CD4-positive, alpha-beta memory T cell (primary cell): ENCODE measurements around the gene GRIP1. TPM values are rescaled to one million over a fixed set of nuclear protein-coding genes. Genes with fewer than 3 reads are reported as not detected.
A peak's percentile ranks its signal among the peaks of the same experiment; 100 is the strongest.

ENCODE experiments used
- CTCF ChIA-PET: fragments of 350-600 bp; sonication (Branson Sonifier 250); formaldehyde crosslinking; loops from one replicate; lab custom pipeline; 2021; ENCODE audit warnings: inconsistent platforms; ENCODE audit not compliant: partially characterized antibody; lab: Charles Lee
- POLR2A ChIA-PET: fragments of 350-600 bp; sonication (Branson Sonifier 250); formaldehyde crosslinking; loops from one replicate; lab custom pipeline; 2021; ENCODE audit not compliant: partially characterized antibody; lab: Charles Lee
- DNase-seq, 5 donors: peaks; one replicate each; pipeline versions ENCODE4 v3.0.0 to v3.0.0-alpha.2; 2020 to 2022; ENCODE audit warnings: mixed read lengths in 1 of 5
- H3K27ac ChIP-seq: one replicate; pipeline ENCODE4 v1.7.0; 2013; ENCODE audit warnings: low read depth, low read length
- H3K27me3 ChIP-seq: 2 replicates; pipeline ENCODE4 v1.7.0; 2013; ENCODE audit warnings: mild to moderate bottlenecking, low read length, moderate library complexity; ENCODE audit not compliant: insufficient read depth
- H3K36me3 ChIP-seq: 2 replicates; pipeline ENCODE4 v1.7.0; 2013; ENCODE audit warnings: mild to moderate bottlenecking, low read length, moderate library complexity; ENCODE audit not compliant: insufficient read depth
- H3K4me1 ChIP-seq: 2 replicates; pipeline ENCODE4 v1.7.0; 2013; ENCODE audit warnings: mild to moderate bottlenecking, low read length, moderate library complexity; ENCODE audit not compliant: insufficient read depth
- H3K4me3 ChIP-seq, 2 donors: one replicate each; pipeline ENCODE4 v1.7.0; 2013; ENCODE audit warnings: low read length in 2 of 2, mild to moderate bottlenecking in 1 of 2
- H3K9me3 ChIP-seq, 2 donors: one replicate each; pipeline ENCODE4 v1.7.0; 2013; ENCODE audit warnings: low read length in 2 of 2, control low read depth in 1 of 2; ENCODE audit not compliant: control insufficient read depth in 1 of 2
- H3K27ac Mint-ChIP-seq, 7 donors: one replicate each; pipeline ENCODE4 v1.8.0; 2020 to 2021; ENCODE audit warnings: mixed read lengths in 7 of 7, mild to moderate bottlenecking in 6 of 7, inconsistent platforms in 3 of 7, moderate library complexity in 3 of 7
- H3K27me3 Mint-ChIP-seq, 2 donors: one replicate each; pipeline ENCODE4 v1.8.0; 2020 to 2021; ENCODE audit warnings: mixed read lengths in 2 of 2
- H3K36me3 Mint-ChIP-seq, 2 donors: one replicate each; pipeline ENCODE4 v1.8.0; 2020 to 2021; ENCODE audit warnings: mixed read lengths in 2 of 2, inconsistent platforms in 1 of 2, mild to moderate bottlenecking in 1 of 2
- H3K4me1 Mint-ChIP-seq, 4 donors: one replicate each; pipeline ENCODE4 v1.8.0; 2020 to 2021; ENCODE audit warnings: mixed read lengths in 4 of 4, mild to moderate bottlenecking in 1 of 4
- H3K4me3 Mint-ChIP-seq, 8 donors: one replicate each; pipeline ENCODE4 v1.8.0; 2020 to 2021; ENCODE audit warnings: mixed read lengths in 8 of 8, mild to moderate bottlenecking in 7 of 8, moderate library complexity in 6 of 8, inconsistent platforms in 3 of 8
- H3K9me3 Mint-ChIP-seq, 8 donors: one replicate each; pipeline ENCODE4 v1.8.0; 2020 to 2021; ENCODE audit warnings: mixed read lengths in 8 of 8, mild to moderate bottlenecking in 5 of 8, inconsistent platforms in 3 of 8, moderate library complexity in 1 of 8
- intact Hi-C: fragments of 100-400 bp; cut with micrococcal nuclease; formaldehyde crosslinking; loops from one replicate; pipeline ENCODE4 v1.15.1; 2023
- polyA plus RNA-seq, 2 donors: library from polyadenylated mRNA; unstranded; fragments of 300-500 nt; fragmentation: Illumina TruSeq; gene quantifications; one replicate each; pipeline ENCODE4 v1.2.3, GENCODE V29; 2021
- total RNA-seq, 2 experiments: library from RNA; stranded (reverse); gene quantifications; one replicate each; pipeline ENCODE4 v1.2.3, GENCODE V29; 2021

The GRIP1 gene
- total and polyA plus RNA-seq, 4 experiments from 2014 or later = 0.52 to 3.3 (median 1.5) TPM

DNA sequence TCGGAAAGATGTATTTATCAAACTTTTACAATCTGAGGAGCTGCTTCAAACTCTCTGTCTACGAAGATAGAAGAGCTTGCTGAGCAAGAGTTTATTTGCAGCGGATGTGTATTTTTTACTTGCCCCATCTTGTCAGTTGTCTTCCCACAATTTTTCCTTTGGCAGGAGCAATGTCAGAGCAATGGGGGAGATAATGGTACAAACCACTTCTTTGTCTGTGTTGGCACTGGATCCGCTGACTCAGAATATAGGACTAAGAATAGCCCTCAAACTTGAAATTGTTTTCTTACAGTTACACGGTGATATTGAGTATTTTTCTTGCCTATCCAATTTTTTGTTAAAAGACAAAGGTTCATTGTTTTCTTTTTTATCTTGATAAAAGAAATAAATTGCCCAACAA is 348.9 kb downstream of the GRIP1 start:
- Histone ChIP-seq H3K36me3 (peaks cover 42% of the 10 kb centered on the region), H3K4me1 (no peaks in the 10 kb centered on the region), H3K27me3 (no peaks in the 10 kb centered on the region), H3K9me3 (no peaks in the 10 kb centered on the region), H3K4me3 (no peak overlapping the region), H3K27ac (no peak overlapping the region)
- Mint-ChIP-seq H3K4me1 (peaks cover 34 to 62% (median 41%) of the 10 kb centered on the region in 4 donors), H3K36me3 (peaks cover 65 to 66% of the 10 kb centered on the region in 2 donors), H3K4me3 (no peak overlapping the region), H3K9me3 (no peaks in the 10 kb centered on the region), H3K27ac (no peak overlapping the region), H3K27me3 (no peaks in the 10 kb centered on the region)
- ChIA-PET CTCF (interaction anchor here (1.6 kb wide), 1 partner anchor 60 kb away, joined by 3 read pairs; no protein-coding TSS in a partner anchor), POLR2A (interaction anchor here (1.2 kb wide), 1 partner anchor 28 kb away, joined by 4 read pairs; the partner anchor contains the start of gene HELB)
- intact Hi-C loops = loop anchor here (10.0 kb wide), 1 partner anchor 55 kb away; no protein-coding TSS in a partner anchor
- no peak for DNase-seq

GRCh38 chr12:66323017-66323416 is 355.9 kb downstream of the GRIP1 start:
- H3K4me3 ChIP-seq = no peak overlapping the region
- no peaks in the 10 kb centered on the region for H3K27me3 Mint-ChIP-seq
- H3K4me1 Mint-ChIP-seq = peaks cover 32 to 68% (median 53%) of the 10 kb centered on the region in 4 donors
- POLR2A ChIA-PET = no interaction called here
- H3K36me3 ChIP-seq = peaks cover 49% of the 10 kb centered on the region
- H3K4me1 ChIP-seq = peaks cover 6% of the 10 kb centered on the region
- no peak overlapping the region for H3K4me3 Mint-ChIP-seq
- H3K27ac Mint-ChIP-seq = peak overlapping the region in 3 of 7 donors; percentile 31 to 53 (median 50)
- no peak overlapping the region for H3K27ac ChIP-seq
- intact Hi-C loops = loop anchor here (10.0 kb wide), 1 partner anchor 48 kb away; no protein-coding TSS in a partner anchor
- H3K9me3 ChIP-seq = no peaks in the 10 kb centered on the region
- CTCF ChIA-PET = no interaction called here
- H3K9me3 Mint-ChIP-seq = no peaks in the 10 kb centered on the region
- H3K36me3 Mint-ChIP-seq = peaks cover 73 to 84% of the 10 kb centered on the region in 2 donors
- no peaks in the 10 kb centered on the region for H3K27me3 ChIP-seq
- no peak for DNase-seq

DNA sequence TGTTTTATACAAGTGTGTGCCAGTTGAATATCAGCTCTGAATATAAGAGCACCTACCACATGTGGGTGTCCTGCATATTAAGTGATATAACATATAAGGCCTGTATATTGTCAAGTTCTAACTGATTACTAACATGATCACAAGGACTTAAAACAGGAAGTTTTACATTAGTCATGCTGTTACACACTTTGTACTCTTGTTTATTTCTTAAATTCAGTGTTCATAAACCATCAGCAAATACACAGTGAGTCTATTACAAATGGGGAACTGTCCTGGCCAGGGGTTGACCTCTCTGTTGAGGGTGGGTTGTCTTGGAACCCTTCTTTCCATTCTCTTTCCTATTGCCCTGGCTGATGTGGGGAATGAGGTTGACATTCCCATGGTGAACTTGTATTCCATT is 357.4 kb downstream of the GRIP1 start:
- Mint-ChIP-seq H3K4me1 (peaks cover 30 to 66% (median 53%) of the 10 kb centered on the region in 4 donors), H3K9me3 (no peaks in the 10 kb centered on the region), H3K27ac (peak overlapping the region in 5 of 7 donors; percentile 33 to 80 (median 63)), H3K27me3 (no peaks in the 10 kb centered on the region), H3K36me3 (peaks cover 72 to 81% of the 10 kb centered on the region in 2 donors), H3K4me3 (peak overlapping the region in 1 of 8 donors; percentile 3)
- Histone ChIP-seq H3K27ac (no peak overlapping the region), H3K4me1 (peaks cover 16% of the 10 kb centered on the region), H3K4me3 (no peak overlapping the region), H3K36me3 (peaks cover 41% of the 10 kb centered on the region), H3K9me3 (no peaks in the 10 kb centered on the region), H3K27me3 (no peaks in the 10 kb centered on the region)
- POLR2A ChIA-PET = interaction anchor here (1.0 kb wide), 1 partner anchor 20 kb away, joined by 3 read pairs; no protein-coding TSS in a partner anchor
- DNase-seq = no peak
- CTCF ChIA-PET = interaction anchor here (0.9 to 3.0 kb wide), 4 partner anchors 24 to 87 kb away, joined by 3 to 12 read pairs (median 4); no protein-coding TSS in a partner anchor
- intact Hi-C loops = loop anchor here (10.0 kb wide), 1 partner anchor 47 kb away; no protein-coding TSS in a partner anchor

DNA sequence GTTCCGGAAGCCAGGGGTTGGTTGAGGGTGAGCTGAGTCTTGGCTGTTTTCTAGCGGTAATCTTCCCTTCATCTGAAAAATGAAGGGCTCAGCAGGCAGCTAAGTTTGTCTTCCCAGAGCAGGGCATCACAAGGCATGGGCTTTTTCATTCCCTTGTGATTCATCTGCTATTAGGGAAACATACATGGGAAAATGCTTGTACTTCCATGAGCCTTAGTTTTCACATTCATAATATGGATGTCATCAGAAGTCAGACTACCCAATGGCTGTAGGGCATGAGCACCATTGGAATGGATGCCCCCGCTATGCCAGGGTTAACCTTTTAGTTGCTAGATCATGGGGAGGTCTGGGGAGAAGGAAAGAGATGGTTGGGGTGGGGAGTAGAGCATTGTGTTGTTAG is 357.9 kb downstream of the GRIP1 start:
- Histone ChIP-seq H3K4me3 (no peak overlapping the region), H3K27ac (no peak overlapping the region), H3K4me1 (peaks cover 19% of the 10 kb centered on the region), H3K9me3 (no peaks in the 10 kb centered on the region), H3K36me3 (peaks cover 41% of the 10 kb centered on the region), H3K27me3 (no peaks in the 10 kb centered on the region)
- H3K27me3 Mint-ChIP-seq = no peaks in the 10 kb centered on the region
- ChIA-PET CTCF (interaction anchor here (1.2 to 3.0 kb wide), 3 partner anchors 17 to 42 kb away, joined by 3 to 12 read pairs (median 3); partner anchors contain the start of gene HELB), POLR2A (interaction anchor here (1.0 to 1.3 kb wide), 2 partner anchors 18 to 19 kb away, joined by 3 to 4 read pairs; partner anchors contain the start of gene HELB)
- peak overlapping the region in 1 of 8 donors; percentile 3 for H3K4me3 Mint-ChIP-seq
- DNase-seq = no peak
- peak overlapping the region in 5 of 7 donors; percentile 33 to 80 (median 63) for H3K27ac Mint-ChIP-seq
- H3K36me3 Mint-ChIP-seq = peaks cover 72 to 83% of the 10 kb centered on the region in 2 donors
- peaks cover 32 to 69% (median 56%) of the 10 kb centered on the region in 4 donors for H3K4me1 Mint-ChIP-seq
- H3K9me3 Mint-ChIP-seq = no peaks in the 10 kb centered on the region
- intact Hi-C loops = loop anchor here (10.0 kb wide), 1 partner anchor 46 kb away; no protein-coding TSS in a partner anchor

DNA sequence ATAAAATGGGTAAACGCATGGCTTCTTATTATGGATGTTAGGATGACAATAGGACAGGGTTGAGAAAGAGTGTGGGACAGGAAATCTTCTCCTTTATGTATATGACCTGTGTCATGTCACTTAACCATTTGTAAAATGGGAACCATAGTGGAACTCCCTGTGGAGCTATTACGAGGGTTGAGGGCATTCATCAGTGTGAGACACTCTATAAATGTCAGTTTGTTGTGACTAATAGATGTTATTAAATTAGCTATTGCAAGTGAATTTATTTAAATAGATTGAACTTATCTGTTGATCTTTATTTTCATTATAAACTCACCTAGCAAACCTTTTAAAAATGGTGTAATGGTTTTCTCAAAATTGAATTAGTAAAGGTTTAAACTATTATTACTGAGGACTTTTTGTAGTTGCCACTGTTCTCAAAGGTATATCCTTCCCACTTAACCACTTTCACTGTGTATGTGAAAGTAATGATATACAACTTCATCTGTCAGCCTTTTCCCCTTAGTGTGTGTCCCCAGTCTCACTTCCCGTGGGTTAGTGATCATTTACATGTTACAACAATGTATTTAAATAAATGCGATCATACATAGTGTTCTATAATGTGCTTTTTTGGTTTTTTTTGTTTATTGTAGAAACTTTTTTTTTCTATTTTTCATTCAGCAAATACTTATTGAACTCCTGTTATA is 359.5 kb downstream of the GRIP1 start:
- Mint-ChIP-seq H3K9me3 (no peaks in the 10 kb centered on the region), H3K4me3 (peak overlapping the region in 2 of 8 donors; percentile 16 to 41), H3K4me1 (peaks cover 31 to 75% (median 54%) of the 10 kb centered on the region in 4 donors), H3K27ac (peak overlapping the region in 5 of 7 donors; percentile 0 to 80 (median 80)), H3K27me3 (no peaks in the 10 kb centered on the region), H3K36me3 (peaks cover 59 to 83% of the 10 kb centered on the region in 2 donors)
- POLR2A ChIA-PET = interaction anchor here (0.9 to 1.9 kb wide), 4 partner anchors 13 to 29 kb away, joined by 3 to 5 read pairs (median 4); partner anchors contain the start of gene HELB
- no peak overlapping the region for H3K4me3 ChIP-seq
- DNase-seq = no peak
- H3K4me1 ChIP-seq = peaks cover 35% of the 10 kb centered on the region
- intact Hi-C loops = loop anchor here (2.0 kb wide), 1 partner anchor 17 kb away; the partner anchor contains the start of gene HELB
- H3K27ac ChIP-seq = no peak overlapping the region
- H3K9me3 ChIP-seq = no peaks in the 10 kb centered on the region
- H3K27me3 ChIP-seq = no peaks in the 10 kb centered on the region
- peaks cover 37% of the 10 kb centered on the region for H3K36me3 ChIP-seq
- CTCF ChIA-PET = interaction anchor here (0.9 to 3.0 kb wide), 6 partner anchors 16 to 89 kb away, joined by 3 to 12 read pairs (median 3); partner anchors contain the start of gene HELB

DNA sequence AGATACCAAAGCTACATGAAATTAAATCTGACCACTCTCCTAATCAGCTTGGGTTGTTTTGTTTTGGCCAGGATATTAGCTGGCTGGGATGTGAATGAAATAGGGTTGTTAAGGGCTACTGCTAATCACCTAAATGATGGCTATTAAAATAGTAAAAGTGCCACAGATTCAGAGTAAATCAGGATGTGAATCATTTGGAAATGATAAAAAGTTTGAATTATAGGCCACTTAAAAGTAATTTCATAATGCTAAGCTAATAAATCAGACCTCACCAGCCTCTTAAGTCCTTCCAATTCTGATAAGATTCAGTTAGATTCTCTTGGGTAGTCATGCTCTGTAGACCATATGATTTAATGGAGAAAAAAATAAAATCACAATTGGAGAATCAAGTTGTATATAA is 364.6 kb downstream of the GRIP1 start:
- H3K27me3 ChIP-seq = no peaks in the 10 kb centered on the region
- H3K4me3 ChIP-seq = no peak overlapping the region
- H3K27ac ChIP-seq = no peak overlapping the region
- intact Hi-C loops = no loop called here
- no peak for DNase-seq
- no peaks in the 10 kb centered on the region for H3K9me3 Mint-ChIP-seq
- POLR2A ChIA-PET = interaction anchor here (1.0 to 2.5 kb wide), 3 partner anchors 10 to 31 kb away, joined by 3 to 17 read pairs (median 4); partner anchors contain the start of gene HELB
- peaks cover 60 to 89% (median 74%) of the 10 kb centered on the region in 4 donors for H3K4me1 Mint-ChIP-seq
- CTCF ChIA-PET = interaction anchor here (1.5 to 2.1 kb wide), 4 partner anchors 11 to 48 kb away, joined by 4 to 10 read pairs (median 4); no protein-coding TSS in a partner anchor
- H3K36me3 Mint-ChIP-seq = peaks cover 70 to 81% of the 10 kb centered on the region in 2 donors
- H3K36me3 ChIP-seq = peaks cover 26% of the 10 kb centered on the region
- H3K9me3 ChIP-seq = no peaks in the 10 kb centered on the region
- H3K27me3 Mint-ChIP-seq = no peaks in the 10 kb centered on the region
- H3K4me1 ChIP-seq = peaks cover 84% of the 10 kb centered on the region
- peak overlapping the region; percentile 51 to 84 (median 69) for H3K4me3 Mint-ChIP-seq
- peak overlapping the region in 3 of 7 donors; percentile 5 to 47 (median 28) for H3K27ac Mint-ChIP-seq
